SJSA1 (cell line): Measurements from ENCODE around the gene PPP1R14D. TPM values are rescaled to one million over a fixed set of nuclear protein-coding genes. Genes with fewer than 3 reads are reported as not detected.
A peak's percentile ranks its signal among the peaks of the same experiment; 100 is the strongest.

ENCODE experiments used
- DNase-seq, 2 experiments: peaks; one replicate each; pipeline ENCODE4 v3.0.0-alpha.2; 2015 to 2020; ENCODE audit warnings: low spot score in 2 of 2, low read depth in 1 of 2
- H3K27ac ChIP-seq: fragments of 250-450 bp; sonication (Bioruptor Pico); 2 replicates; pipeline ENCODE4 v1.5.1; 2020; ENCODE audit warnings: mild to moderate bottlenecking, moderate library complexity
- H3K27me3 ChIP-seq: fragments of 250-450 bp; sonication (Bioruptor Pico); replicated peaks from 2 replicates; pipeline ENCODE4 v1.5.1; 2020; ENCODE audit warnings: mild to moderate bottlenecking, moderate library complexity
- H3K36me3 ChIP-seq: fragments of 250-450 bp; sonication (Bioruptor Pico); 2 replicates; pipeline ENCODE4 v1.5.1; 2020; ENCODE audit warnings: mild to moderate bottlenecking
- H3K4me1 ChIP-seq: fragments of 250-450 bp; sonication (Bioruptor Pico); replicated peaks from 2 replicates; pipeline ENCODE4 v1.6.1; 2021; ENCODE audit warnings: mild to moderate bottlenecking
- H3K4me3 ChIP-seq: fragments of 250-450 bp; sonication (Bioruptor Pico); 2 replicates; pipeline ENCODE4 v1.5.1; 2020; ENCODE audit warnings: mild to moderate bottlenecking
- H3K9me3 ChIP-seq: fragments of 250-450 bp; sonication (Bioruptor Pico); replicated peaks from 2 replicates; pipeline ENCODE4 v1.5.1; 2020; ENCODE audit warnings: mild to moderate bottlenecking
- total RNA-seq: library from RNA; depleted of rRNA; stranded (reverse); fragments of >200 nt; shearing (Covaris generic); gene quantifications from 2 replicates; pipeline ENCODE4 v1.2.3, GENCODE V29; 2014

The PPP1R14D gene
- total RNA-seq, 1 experiment from 2014 or later: not detected

- H3K4me1 ChIP-seq: peaks cover 7% of the 10 kb centered on the region
- peak; percentile 41 to 78 for DNase-seq
- H3K27me3 ChIP-seq: no peaks in the 10 kb centered on the region
- no peak overlapping the region for H3K4me3 ChIP-seq
- H3K9me3 ChIP-seq: no peaks in the 10 kb centered on the region
- no peak overlapping the region for H3K27ac ChIP-seq
- no peaks in the 10 kb centered on the region for H3K36me3 ChIP-seq
Measured at GRCh38 chr15:40859206-40859851, 30.8 kb upstream of the PPP1R14D start.

GRCh38 chr15:40858706-40859105, 30.2 kb upstream of the PPP1R14D start:
- Histone ChIP-seq H3K36me3 (no peaks in the 10 kb centered on the region), H3K4me3 (no peak overlapping the region), H3K9me3 (no peaks in the 10 kb centered on the region), H3K27ac (no peak overlapping the region), H3K4me1 (peaks cover 7% of the 10 kb centered on the region), H3K27me3 (no peaks in the 10 kb centered on the region)
- no peak for DNase-seq

GRCh38 chr15:40857601-40858341, 29.3 kb upstream of the PPP1R14D start:
- no peaks in the 10 kb centered on the region for H3K27me3 ChIP-seq
- DNase-seq: peak; percentile 60 to 75
- H3K27ac ChIP-seq: no peak overlapping the region
- no peak overlapping the region for H3K4me3 ChIP-seq
- no peaks in the 10 kb centered on the region for H3K9me3 ChIP-seq
- H3K36me3 ChIP-seq: no peaks in the 10 kb centered on the region
- peaks cover 7% of the 10 kb centered on the region for H3K4me1 ChIP-seq

- no peak for DNase-seq
- Histone ChIP-seq H3K27me3 (no peaks in the 10 kb centered on the region), H3K9me3 (no peaks in the 10 kb centered on the region), H3K36me3 (no peaks in the 10 kb centered on the region), H3K27ac (no peak overlapping the region), H3K4me1 (peaks cover 7% of the 10 kb centered on the region), H3K4me3 (no peak overlapping the region)
Measured at GRCh38 chr15:40856746-40857145, 28.2 kb upstream of the PPP1R14D start.

- Histone ChIP-seq H3K4me3 (no peak overlapping the region), H3K27ac (no peak overlapping the region), H3K9me3 (no peaks in the 10 kb centered on the region), H3K27me3 (no peaks in the 10 kb centered on the region), H3K4me1 (peaks cover 7% of the 10 kb centered on the region), H3K36me3 (no peaks in the 10 kb centered on the region)
- no peak for DNase-seq
Measured at GRCh38 chr15:40855706-40856234, 27.3 kb upstream of the PPP1R14D start.

GRCh38 chr15:40854161-40854560, 25.7 kb upstream of the PPP1R14D start:
- DNase-seq: no peak
- H3K9me3 ChIP-seq: no peaks in the 10 kb centered on the region
- H3K27ac ChIP-seq: no peak overlapping the region
- H3K4me3 ChIP-seq: no peak overlapping the region
- H3K4me1 ChIP-seq: peaks cover 7% of the 10 kb centered on the region
- no peaks in the 10 kb centered on the region for H3K27me3 ChIP-seq
- H3K36me3 ChIP-seq: no peaks in the 10 kb centered on the region

- no peaks in the 10 kb centered on the region for H3K36me3 ChIP-seq
Measured at GRCh38 chr15:40853241-40853890, 24.9 kb upstream of the PPP1R14D start.

GRCh38 chr15:40852529-40852928, 24.0 kb upstream of the PPP1R14D start:
- no peak overlapping the region for H3K4me3 ChIP-seq
- H3K27ac ChIP-seq: no peak overlapping the region
- H3K9me3 ChIP-seq: no peaks in the 10 kb centered on the region
- H3K4me1 ChIP-seq: peaks cover 3% of the 10 kb centered on the region
- no peak for DNase-seq
- H3K36me3 ChIP-seq: no peaks in the 10 kb centered on the region
- peaks cover 3% of the 10 kb centered on the region; the same call in 1 of the 2 replicates for H3K27me3 ChIP-seq

More at GRCh38 chr15:40853241-40853890, 24.9 kb upstream of the PPP1R14D start:
- Histone ChIP-seq H3K27ac (no peak overlapping the region), H3K27me3 (peaks cover 2% of the 10 kb centered on the region; the same call in 1 of the 2 replicates), H3K4me3 (no peak overlapping the region), H3K4me1 (peaks cover 7% of the 10 kb centered on the region), H3K9me3 (no peaks in the 10 kb centered on the region)
- DNase-seq: no peak

- DNase-seq: no peak
- Histone ChIP-seq H3K27ac (no peak overlapping the region), H3K36me3 (no peaks in the 10 kb centered on the region), H3K4me1 (no peaks in the 10 kb centered on the region), H3K4me3 (no peak overlapping the region), H3K27me3 (peaks cover 3% of the 10 kb centered on the region; the same call in 1 of the 2 replicates), H3K9me3 (no peaks in the 10 kb centered on the region)
Measured at GRCh38 chr15:40850576-40851112, 22.1 kb upstream of the PPP1R14D start.

GRCh38 chr15:40847223-40847961, 18.9 kb upstream of the PPP1R14D start:
- Histone ChIP-seq H3K4me1 (peaks cover 12% of the 10 kb centered on the region), H3K9me3 (0 out of 2 replicates have a peak, but pooled peaks cover 4% of the 10 kb centered on the region), H3K4me3 (no peak overlapping the region), H3K36me3 (no peaks in the 10 kb centered on the region), H3K27ac (no peak overlapping the region), H3K27me3 (peaks cover 25% of the 10 kb centered on the region)
- no peak for DNase-seq

- Histone ChIP-seq H3K9me3 (0 out of 2 replicates have a peak, but pooled peaks cover 4% of the 10 kb centered on the region), H3K36me3 (no peaks in the 10 kb centered on the region), H3K27me3 (peaks cover 28% of the 10 kb centered on the region), H3K27ac (no peak overlapping the region), H3K4me1 (peaks cover 12% of the 10 kb centered on the region), H3K4me3 (no peak overlapping the region)
- no peak for DNase-seq
Measured at GRCh38 chr15:40846841-40847222, 18.3 kb upstream of the PPP1R14D start.

- Histone ChIP-seq H3K27me3 (peaks cover 28% of the 10 kb centered on the region), H3K36me3 (no peaks in the 10 kb centered on the region), H3K27ac (no peak overlapping the region), H3K9me3 (0 out of 2 replicates have a peak, but pooled peaks cover 4% of the 10 kb centered on the region), H3K4me3 (no peak overlapping the region), H3K4me1 (peaks cover 12% of the 10 kb centered on the region)
- DNase-seq: no peak
Measured at GRCh38 chr15:40845511-40846284, 17.2 kb upstream of the PPP1R14D start.
